Measurements from ENCODE around the gene FGFR3.

FGFR3 gene

DNA sequence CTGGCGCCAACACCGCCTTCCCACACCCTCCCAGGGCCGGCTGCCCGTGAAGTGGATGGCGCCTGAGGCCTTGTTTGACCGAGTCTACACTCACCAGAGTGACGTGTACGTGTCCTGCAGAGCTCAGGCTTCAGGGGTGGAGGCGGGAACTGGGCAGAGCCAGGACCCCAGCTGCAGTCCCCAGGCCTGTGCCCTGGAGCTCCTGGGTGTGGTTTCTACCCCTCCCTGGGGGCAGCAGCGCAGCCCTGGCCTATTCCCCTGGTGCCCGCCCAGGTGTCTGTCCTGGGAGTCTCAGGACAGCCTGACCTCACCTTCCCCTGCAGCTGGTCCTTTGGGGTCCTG lies 13.1 kb downstream of the FGFR3 start:
- TF ChIP-seq POLR2AphosphoS5 (IDR thresholded peaks at IDR 0.05; ENCODE audit: low read depth, low read length) (no peak), SIN3A (IDR thresholded peaks at IDR 0.05; ENCODE audit: borderline replicate concordance, insufficient read depth, low read length) (no peak), TAF1 (IDR thresholded peaks at IDR 0.05; ENCODE audit: borderline replicate concordance, insufficient read depth, low read length) (no peak), REST (IDR thresholded peaks at IDR 0.05; ENCODE audit: insufficient read depth in 1 of 2, low read depth in 2 of 2, low read length in 2 of 2) (no peak), FOXP2 (optimal IDR thresholded peaks at IDR 0.05; ENCODE audit: borderline replicate concordance, extremely low read depth, extremely low read length, insufficient read depth) (no peak)

GRCh38 chr4:1806596-1807331 lies 13.7 kb downstream of the FGFR3 start:
- TF ChIP-seq SIN3A (IDR thresholded peaks at IDR 0.05; ENCODE audit: borderline replicate concordance, insufficient read depth, low read length) (no peak), REST (IDR thresholded peaks at IDR 0.05; ENCODE audit: insufficient read depth in 1 of 2, low read depth in 2 of 2, low read length in 2 of 2) (no peak), POLR2AphosphoS5 (IDR thresholded peaks at IDR 0.05; ENCODE audit: low read depth, low read length) (no peak), FOXP2 (optimal IDR thresholded peaks at IDR 0.05; ENCODE audit: borderline replicate concordance, extremely low read depth, extremely low read length, insufficient read depth) (no peak), TAF1 (IDR thresholded peaks at IDR 0.05; ENCODE audit: borderline replicate concordance, insufficient read depth, low read length) (no peak)

- no peak for TF ChIP-seq SIN3A (IDR thresholded peaks at IDR 0.05; ENCODE audit: borderline replicate concordance, insufficient read depth, low read length)
- no peak for TF ChIP-seq POLR2AphosphoS5 (IDR thresholded peaks at IDR 0.05; ENCODE audit: low read depth, low read length)
- no peak for TF ChIP-seq TAF1 (IDR thresholded peaks at IDR 0.05; ENCODE audit: borderline replicate concordance, insufficient read depth, low read length)
- TF ChIP-seq REST (IDR thresholded peaks at IDR 0.05; ENCODE audit: insufficient read depth in 1 of 2, low read depth in 2 of 2, low read length in 2 of 2), result no peak
- TF ChIP-seq FOXP2 (optimal IDR thresholded peaks at IDR 0.05; ENCODE audit: borderline replicate concordance, extremely low read depth, extremely low read length, insufficient read depth), result no peak
Measured at GRCh38 chr4:1807332-1807777, 14.3 kb downstream of the FGFR3 start.

- TF ChIP-seq SIN3A (IDR thresholded peaks at IDR 0.05; ENCODE audit: borderline replicate concordance, insufficient read depth, low read length) (no peak), REST (IDR thresholded peaks at IDR 0.05; ENCODE audit: insufficient read depth in 1 of 2, low read depth in 2 of 2, low read length in 2 of 2) (no peak), TAF1 (IDR thresholded peaks at IDR 0.05; ENCODE audit: borderline replicate concordance, insufficient read depth, low read length) (no peak)
Measured at GRCh38 chr4:1808396-1808795, 15.3 kb downstream of the FGFR3 start.

All from PFSK-1 (cell line).